ENCODE results near the gene CEP97. TPM values are rescaled to one million over a fixed set of nuclear protein-coding genes. Genes with fewer than 3 reads are reported as not detected.
A peak's percentile ranks its signal among the peaks of the same experiment; 100 is the strongest.
"Not testable (repeated sequence)": the region's sequence is repeated elsewhere in the genome, so short reads cannot be mapped to it uniquely, and the experiment has no call there.

The CEP97 gene, protein sequence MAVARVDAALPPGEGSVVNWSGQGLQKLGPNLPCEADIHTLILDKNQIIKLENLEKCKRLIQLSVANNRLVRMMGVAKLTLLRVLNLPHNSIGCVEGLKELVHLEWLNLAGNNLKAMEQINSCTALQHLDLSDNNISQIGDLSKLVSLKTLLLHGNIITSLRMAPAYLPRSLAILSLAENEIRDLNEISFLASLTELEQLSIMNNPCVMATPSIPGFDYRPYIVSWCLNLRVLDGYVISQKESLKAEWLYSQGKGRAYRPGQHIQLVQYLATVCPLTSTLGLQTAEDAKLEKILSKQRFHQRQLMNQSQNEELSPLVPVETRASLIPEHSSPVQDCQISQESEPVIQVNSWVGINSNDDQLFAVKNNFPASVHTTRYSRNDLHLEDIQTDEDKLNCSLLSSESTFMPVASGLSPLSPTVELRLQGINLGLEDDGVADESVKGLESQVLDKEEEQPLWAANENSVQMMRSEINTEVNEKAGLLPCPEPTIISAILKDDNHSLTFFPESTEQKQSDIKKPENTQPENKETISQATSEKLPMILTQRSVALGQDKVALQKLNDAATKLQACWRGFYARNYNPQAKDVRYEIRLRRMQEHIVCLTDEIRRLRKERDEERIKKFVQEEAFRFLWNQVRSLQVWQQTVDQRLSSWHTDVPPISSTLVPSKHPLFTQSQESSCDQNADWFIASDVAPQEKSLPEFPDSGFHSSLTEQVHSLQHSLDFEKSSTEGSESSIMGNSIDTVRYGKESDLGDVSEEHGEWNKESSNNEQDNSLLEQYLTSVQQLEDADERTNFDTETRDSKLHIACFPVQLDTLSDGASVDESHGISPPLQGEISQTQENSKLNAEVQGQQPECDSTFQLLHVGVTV
- polyA plus RNA-seq (ENCODE audit: insufficient read length in 4 of 4): 10 to 100 TPM; 12.8 to 15.7 (median 14.1) TPM

DNA sequence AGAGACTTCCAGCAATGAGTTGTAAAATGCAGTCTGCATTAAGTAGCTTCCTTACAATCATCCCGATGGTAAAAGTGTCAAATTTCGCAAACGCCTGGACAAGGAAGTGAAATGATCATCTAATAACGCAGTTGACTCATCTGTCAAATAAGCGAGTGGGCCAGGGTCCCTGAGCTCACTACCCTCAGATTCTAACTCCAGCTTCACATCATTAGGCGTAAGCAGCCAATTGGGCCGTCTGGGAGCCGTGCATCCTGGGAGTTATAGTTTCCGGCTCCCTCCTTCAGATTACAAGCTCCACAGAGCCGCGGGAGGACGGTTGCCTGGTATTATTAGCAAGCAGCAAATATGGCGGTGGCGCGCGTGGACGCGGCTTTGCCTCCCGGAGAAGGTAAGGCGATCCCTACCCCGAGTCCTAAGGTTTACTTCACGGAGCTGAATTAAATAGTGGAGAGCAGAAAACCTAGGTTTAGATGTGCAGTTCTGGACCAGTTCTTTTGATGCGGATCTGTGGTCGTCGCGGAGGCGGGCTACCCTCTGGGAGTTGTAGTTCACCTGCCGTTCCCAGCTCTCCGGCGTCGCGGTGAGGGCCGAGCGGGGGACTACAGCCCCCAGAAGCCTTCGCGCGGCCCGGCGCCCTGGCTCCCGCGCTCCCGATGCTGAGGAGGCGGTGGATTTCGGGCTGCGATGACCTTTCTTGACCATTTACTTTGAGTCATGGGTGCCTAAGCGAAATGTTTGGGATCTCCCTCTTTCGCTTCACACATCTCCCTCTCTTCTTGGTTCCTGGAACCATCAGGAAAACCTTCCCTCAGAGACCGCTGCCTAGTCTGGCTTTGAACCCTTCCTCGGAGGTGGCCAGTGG is at the start of gene CEP97:
TSS of gene CEP97 (plus strand) at position 286 of the 865 bp plus-strand sequence. CDS start at position 349, 63 bp downstream.
- DNase-seq (ENCODE audit: low read depth in 4 of 4, low spot score in 3 of 4): peak; percentile 86 to 89 (median 87)

DNA sequence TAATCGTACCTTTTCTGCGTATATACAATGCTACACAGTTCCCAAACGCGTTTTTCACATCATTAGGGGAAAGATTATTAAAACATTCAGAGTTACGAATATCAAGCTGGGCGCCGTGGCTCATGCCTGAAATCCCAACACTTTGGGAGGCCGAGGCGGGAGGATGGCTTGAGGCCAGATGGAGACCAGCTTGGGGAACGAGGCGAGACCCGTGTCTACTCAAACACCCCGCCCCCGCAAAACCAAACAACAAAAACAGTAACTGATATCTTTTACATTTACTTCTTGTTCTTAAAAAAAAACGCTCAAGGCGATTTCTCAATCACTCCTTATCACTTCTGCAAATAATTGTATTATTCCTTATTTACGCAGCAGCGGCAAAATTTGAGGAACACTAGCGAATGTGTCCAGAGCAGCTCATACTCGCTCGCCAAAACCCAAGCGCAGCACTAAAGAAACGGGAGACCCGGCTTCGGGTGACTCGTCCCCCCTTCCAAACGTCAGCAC is 48.7 kb upstream of the CEP97 start:
- no peak for DNase-seq (ENCODE audit: low read depth in 4 of 4, low spot score in 3 of 4)

DNA sequence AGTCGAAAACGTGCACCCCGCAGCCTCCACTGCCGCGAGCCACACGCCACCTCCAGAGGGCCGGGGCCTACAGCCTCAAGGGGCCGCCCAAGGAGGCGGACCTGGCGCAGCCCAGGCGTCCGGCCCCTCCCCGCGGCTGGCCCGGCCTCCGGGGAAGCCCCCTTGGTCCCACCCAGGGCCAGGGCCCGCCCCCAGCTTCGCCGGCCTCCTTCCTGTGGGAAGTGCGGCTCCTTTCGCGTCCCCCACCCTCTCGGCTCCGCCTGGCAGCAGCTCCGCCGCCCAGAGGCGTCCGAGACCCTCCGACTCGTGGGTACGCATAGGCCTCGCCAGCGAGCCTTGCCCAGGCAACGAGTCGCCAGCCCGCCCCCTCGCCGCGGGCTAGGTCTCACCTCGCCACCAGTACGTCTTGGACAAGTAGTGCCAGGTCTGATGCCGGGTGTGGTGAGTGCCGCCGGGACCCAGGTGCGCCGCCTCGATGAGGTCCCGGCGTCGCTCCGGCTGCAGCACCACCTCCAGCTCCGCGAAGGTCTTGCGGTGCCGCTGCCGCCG is 48.1 kb upstream of the CEP97 start:
- DNase-seq (ENCODE audit: low read depth in 4 of 4, low spot score in 3 of 4): peak; percentile 88 to 92 (median 91)

DNA sequence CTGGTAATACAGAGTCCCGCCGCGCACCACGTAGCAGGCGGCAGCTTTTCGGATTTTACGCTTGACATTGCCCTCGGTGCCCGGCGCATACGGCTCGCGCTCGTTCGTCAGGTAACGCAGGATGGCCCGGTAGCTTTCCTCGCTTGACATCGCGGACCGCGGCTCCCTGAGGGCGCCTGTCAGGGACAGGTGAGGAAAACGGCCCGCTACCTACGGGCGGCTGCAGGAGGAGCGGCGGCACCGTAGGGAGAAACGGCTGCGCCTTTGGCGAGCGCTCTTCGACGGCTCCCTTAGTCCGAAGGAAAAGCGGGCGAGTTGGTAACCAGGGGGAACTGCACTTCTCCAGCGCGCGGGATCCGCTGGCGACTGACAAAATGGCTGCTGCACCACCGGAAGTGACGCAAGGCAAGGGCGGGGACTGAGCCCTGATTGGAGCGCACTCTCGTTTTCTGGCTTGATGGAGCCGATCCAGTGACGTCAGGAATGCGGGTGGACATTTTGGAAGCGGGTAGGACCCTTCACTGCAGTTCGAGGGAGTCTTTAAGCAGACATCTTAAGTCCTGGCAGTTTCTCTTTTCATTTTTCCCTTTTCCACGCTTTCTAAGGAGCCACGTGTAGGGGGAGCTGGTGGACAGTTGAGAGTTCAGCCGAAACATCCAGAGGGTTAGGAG is 47.5 kb upstream of the CEP97 start, which contains the start of gene ZBTB11:
TSS of gene ZBTB11 (minus strand) at position 368 of the 671 bp plus-strand sequence. CDS start at position 150, 218 bp downstream.
- DNase-seq (ENCODE audit: low read depth in 4 of 4, low spot score in 3 of 4): peak; percentile 100

DNA sequence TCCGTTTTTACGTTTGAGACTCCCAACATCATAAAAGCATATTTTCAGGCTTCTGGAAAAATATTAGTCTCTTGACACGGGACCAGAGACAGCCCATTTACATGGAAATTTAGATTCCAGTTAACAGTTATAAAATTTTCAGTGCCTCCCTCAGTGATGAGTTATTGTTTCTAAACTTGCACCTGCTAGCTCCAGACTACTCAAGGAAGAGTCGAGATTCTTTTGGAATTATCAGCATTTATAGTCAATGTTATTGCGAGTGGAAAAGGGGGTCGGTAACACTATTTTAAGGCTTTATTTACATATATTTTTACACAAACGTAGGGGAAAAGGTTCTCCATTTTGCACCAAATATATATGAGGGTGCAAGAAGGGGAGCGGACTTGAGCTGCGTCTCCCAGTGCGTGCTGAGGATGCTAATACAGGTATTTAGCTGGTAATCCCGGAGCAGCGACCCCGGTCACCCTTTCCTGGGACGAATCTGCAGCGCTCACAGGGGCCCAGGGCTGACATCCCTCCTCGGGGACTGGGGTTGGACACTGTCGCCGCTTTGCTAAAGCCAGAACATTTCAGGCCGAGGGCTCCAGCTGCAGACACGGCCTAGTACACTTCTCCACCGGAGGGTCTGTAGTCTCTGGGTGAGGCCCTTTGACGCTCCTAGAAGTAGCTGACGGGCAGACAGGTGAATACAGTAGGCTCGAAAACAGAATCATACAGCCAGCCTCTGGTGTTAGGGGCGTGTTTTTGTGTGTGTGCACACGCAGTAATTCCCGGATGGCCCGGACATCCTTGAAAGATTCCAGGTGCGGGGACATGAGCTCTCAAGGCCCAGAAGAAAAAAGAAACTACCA is 46.8 kb upstream of the CEP97 start:
- no peak for DNase-seq (ENCODE audit: low read depth in 4 of 4, low spot score in 3 of 4)

DNA sequence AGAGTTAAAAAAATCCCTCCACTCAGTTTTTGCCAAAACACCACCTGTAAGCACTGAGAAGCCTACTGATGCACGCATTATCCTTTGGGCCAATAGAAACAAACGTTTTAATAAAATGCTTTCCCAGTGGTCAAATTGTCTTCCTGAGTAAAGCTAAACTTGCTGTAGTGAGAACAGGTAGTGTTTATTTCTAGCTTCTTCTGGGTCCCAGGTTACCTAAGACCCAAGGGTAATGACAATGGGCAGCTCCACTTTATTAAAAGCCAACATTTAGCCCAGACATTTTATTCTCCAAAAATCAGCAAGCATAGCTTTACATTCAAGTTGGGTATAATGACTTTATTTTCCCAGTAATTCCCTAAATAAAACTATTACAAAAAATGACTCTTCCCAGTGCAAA is 45.6 kb upstream of the CEP97 start:
- not testable (repeated sequence) for DNase-seq (ENCODE audit: low read depth in 4 of 4, low spot score in 3 of 4)

DNA sequence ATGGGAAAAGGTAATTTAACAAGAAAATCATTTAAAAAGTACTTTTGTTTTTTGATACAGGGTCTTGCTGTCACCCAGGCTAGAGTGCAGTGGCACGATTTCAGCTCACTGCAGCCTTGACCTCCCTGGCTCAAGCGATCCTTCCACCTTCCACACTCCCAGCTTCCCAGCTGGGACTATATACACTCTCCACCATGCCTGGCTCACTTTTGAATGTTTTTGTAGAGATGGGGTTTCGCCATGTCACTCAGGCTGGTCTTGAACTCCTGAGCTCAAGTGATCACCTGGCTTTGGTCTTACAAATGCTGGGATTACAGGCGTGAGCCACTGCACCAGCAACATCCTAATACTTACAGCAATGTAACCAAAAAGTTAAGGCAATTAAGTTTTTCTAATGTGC is 43.9 kb upstream of the CEP97 start:
- DNase-seq (ENCODE audit: low read depth in 4 of 4, low spot score in 3 of 4): no peak

DNA sequence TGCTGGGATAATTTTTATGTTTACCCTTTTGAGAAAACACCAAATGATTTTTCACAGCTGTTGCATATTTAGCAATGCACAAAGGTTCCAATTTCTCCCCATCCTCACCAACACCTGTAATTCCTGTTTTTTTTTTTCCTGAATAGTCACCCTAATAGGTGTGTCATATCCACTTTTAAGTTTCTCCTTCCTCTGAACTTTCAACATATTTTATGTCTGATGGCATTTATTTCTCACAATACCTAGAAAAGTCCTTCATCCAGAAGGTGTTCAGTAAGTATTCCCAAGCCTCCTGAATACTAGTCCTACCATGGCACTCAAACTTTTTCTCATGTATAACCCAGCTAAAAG is 39.4 kb upstream of the CEP97 start:
- DNase-seq (ENCODE audit: low read depth in 4 of 4, low spot score in 3 of 4): no peak

DNA sequence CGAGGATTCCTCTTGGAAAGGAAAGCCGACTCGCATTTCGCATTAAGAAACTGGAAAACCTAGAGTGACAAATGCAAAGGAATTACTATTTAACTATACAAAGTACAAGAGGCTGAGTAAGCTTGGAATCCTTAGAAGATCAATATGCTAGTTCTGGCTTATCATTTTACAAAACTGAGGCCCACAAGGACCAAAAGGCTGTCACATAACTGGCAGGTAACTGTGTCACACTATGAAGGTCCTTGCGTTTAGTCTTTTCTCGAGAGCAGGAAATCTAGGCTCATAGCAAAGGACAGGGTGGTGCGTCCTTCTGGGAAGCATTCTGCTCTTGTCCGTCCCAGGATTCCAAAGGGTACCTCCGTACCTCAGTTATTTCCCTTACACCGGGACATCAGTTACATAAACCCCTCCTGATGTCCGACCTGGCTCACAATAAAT is 38.5 kb upstream of the CEP97 start:
- DNase-seq (ENCODE audit: low read depth in 4 of 4, low spot score in 3 of 4): no peak

DNA sequence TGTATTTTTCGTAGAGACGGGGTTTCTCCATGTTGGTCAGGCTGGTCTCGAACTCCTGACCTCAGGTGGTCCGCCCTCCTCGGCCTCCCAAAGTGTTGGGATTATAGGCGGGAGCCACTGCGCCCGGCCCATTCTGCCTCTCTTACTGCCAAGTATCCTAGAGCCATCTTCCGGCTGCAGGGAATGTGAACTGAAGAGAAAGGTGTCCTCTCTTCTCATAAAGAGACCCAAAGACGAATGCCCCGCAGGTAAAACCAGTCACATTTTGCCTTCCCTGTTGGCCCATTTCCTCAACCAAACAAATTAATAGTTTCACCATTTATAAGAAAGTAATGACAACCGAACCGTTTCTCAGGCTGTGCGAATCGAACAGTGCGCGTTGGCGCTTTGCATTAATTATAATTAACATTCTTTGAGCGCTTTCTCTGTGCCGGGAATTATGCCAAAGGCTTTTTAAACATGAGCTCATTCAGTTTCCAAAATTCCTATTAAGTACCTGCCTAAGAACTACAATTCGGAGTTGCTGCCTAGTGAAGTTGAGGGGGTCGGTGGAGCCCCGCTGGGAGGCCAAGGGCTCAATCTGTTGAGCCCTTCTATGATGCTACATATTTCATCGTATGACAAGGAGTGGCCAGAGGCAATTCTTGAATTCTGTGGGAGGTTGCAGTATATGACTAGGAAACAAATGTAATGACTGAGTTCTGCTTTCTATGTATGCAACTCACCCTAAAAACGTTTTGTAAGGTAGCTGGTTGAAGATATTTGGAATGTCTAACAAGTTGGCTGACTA is 37.1 kb upstream of the CEP97 start:
- DNase-seq (ENCODE audit: low read depth in 4 of 4, low spot score in 3 of 4): no peak

DNA sequence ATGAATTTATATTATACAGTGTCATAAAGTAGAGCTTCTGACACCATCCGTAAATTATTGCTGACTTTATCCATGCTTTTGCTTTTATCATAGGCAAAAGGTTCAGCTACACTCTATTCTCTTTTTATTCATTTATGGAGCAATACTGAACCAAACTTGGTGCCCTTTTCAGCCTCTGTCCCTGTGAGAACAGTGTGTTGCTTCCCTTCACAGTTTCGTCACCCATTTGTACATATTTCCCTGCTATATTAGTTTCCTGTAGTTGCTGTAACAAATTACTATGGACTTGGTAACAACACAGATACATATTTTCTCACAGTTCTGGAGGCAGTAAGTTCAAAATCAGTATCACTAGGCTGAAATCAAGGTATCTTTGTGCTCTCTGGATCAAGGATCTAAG is 35.1 kb upstream of the CEP97 start:
- no peak for DNase-seq (ENCODE audit: low read depth in 4 of 4, low spot score in 3 of 4)

DNA sequence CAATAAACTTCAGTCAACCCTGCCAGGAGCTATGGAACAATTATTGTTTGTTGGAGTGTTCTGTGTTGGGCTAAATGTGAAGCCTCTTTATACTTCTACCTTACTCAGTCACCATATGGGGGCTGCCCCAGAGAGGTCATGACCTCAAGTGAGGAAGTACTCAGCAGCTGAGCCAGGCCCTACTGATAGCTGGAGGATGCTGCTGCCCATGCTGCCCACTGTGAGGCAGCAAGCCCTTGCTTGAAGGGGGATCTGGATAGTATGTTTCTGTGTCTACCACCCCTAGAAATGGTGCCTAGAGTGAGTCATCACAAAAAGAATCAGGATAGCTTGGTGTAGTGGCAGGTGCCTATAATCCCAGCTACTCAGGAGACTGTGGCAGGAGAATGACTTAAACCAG is 33.4 kb upstream of the CEP97 start:
- DNase-seq (ENCODE audit: low read depth in 4 of 4, low spot score in 3 of 4): no peak

DNA sequence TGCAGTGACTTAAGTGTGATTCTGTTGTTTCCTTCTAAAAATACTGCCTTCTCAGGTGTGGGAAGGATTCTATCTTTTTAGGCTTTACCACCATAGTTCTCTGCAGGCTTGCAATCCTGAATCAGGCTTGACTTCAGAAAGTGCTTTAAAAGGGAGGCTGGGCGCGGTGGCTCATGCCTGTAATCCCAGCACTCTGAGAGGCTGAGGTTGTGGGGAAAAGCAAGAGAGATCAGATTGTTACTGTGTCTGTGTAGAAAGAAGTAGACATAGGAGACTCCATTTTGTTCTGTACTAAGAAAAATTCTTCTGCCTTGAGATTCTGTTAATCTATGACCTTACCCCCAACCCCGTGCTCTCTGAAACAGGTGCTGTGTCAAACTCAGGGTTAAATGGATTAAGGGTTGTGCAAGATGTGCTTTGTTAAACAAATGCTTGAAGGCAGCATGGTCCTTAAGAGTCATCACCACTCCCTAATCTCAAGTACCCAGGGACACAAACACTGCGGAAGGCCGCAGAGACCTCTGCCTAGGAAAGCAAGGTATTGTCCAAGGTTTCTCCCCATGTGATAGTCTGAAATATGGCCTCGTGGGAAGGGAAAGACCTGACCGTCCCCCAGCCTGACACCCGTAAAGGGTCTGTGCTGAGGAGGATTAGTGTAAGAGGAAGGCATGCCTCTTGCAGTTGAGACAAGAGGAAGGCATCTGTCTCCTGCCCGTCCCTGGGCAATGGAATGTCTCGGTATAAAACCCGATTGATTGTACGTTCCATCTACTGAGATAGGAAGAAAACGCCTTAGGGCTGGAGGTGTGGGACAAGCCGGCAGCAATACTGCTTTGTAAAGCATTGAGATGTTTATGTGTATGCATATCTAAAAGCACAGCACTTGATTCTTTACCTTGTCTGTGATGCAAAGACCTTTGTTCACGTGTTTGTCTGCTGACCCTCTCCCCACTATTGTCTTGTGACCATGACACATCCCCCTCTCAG is 32.4 kb upstream of the CEP97 start:
- DNase-seq (ENCODE audit: low read depth in 4 of 4, low spot score in 3 of 4): not testable (repeated sequence)

DNA sequence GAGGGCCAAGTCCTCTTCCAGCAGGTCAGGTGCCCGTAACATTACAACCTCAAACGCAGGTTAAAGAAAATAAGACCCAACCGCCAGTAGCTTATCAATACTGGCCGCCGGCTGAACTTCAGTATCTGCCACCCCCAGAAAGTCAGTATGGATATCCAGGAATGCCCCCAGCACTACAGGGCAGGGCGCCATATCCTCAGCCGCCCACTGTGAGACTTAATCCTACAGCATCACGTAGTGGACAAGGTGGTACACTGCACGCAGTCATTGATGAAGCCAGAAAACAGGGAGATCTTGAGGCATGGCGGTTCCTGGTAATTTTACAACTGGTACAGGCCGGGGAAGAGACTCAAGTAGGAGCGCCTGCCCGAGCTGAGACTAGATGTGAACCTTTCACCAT is 30.9 kb upstream of the CEP97 start:
- DNase-seq (ENCODE audit: low read depth in 4 of 4, low spot score in 3 of 4): not testable (repeated sequence)

DNA sequence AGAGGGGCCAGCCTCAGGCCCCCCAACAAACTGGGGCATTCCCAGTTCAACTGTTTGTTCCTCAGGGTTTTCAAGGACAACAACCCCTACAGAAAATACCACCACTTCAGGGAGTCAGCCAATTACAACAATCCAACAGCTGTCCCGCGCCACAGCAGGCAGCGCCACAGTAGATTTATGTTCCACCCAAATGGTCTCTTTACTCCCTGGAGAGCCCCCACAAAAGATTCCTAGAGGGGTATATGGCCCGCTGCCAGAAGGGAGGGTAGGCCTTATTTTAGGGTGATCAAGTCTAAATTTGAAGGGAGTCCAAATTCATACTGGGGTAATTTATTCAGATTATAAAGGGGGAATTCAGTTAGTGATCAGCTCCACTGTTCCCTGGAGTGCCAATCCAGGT is 29.6 kb upstream of the CEP97 start:
- DNase-seq (ENCODE audit: low read depth in 4 of 4, low spot score in 3 of 4): not testable (repeated sequence)

DNA sequence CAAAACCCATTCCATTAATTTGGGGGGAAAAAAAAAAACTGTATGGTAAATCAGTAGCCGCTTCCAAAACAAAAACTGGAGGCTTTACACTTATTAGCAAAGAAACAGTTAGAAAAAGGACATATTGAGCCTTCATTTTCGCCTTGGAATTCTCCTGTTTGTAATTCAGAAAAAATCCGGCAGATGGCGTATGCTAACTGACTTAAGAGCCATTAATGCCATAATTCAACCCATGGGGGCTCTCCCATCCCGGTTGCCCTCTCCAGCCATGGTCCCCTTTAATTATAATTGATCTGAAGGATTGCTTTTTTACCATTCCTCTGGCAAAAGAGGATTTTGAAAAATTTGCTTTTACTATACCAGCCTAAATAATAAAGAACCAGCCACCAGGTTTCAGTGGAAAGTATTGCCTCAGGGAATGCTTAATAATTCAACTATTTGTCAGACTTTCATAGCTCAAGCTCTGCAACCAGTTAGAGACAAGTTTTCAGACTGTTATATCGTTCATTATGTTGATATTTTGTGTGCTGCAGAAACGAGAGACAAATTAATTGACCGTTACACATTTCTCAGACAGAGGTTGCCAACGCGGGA is 28.5 kb upstream of the CEP97 start:
- peak in 2 of 4 donors; percentile 54 to 57 for DNase-seq (ENCODE audit: low read depth in 4 of 4, low spot score in 3 of 4)
